Measurements from ENCODE around the gene NRG2. TPM values are rescaled to one million over a fixed set of nuclear protein-coding genes. Genes with fewer than 3 reads are reported as not detected.

Gene NRG2
- total RNA-seq, 1 experiment from 2014 or later, result not detected

GRCh38 chr5:139806111-139806510 is 237.0 kb downstream of the NRG2 start:
- Histone ChIP-seq H3K9me3 (ENCODE audit: low read length) (no peaks in the 10 kb centered on the region), H4K20me1 (ENCODE audit: insufficient read depth, low read depth, low read length) (no peaks in the 10 kb centered on the region), H3K4me1 (ENCODE audit: low read length) (no peaks in the 10 kb centered on the region), H3K4me2 (ENCODE audit: low read depth, low read length, poor library complexity, severe bottlenecking) (no peak overlapping the region), H3K9ac (ENCODE audit: low read length) (no peak overlapping the region), H3K27me3 (ENCODE audit: low read length) (no peaks in the 10 kb centered on the region), H3K36me3 (ENCODE audit: insufficient read depth, low read length) (no peaks in the 10 kb centered on the region), H3K4me3 (ENCODE audit: low read length) (no peak overlapping the region), H3K9me2 (replicated peaks; ENCODE audit: insufficient read depth, low read length) (no peaks in the 10 kb centered on the region), H2AFZ (ENCODE audit: low read length) (no peak overlapping the region), H3K27ac (ENCODE audit: low read length) (no peak overlapping the region), H3K79me2 (ENCODE audit: low read length) (no peaks in the 10 kb centered on the region)
- no peak for DNase-seq

- DNase-seq, result no peak
- H3K9ac ChIP-seq (ENCODE audit: low read length), result no peak overlapping the region
- H3K79me2 ChIP-seq (ENCODE audit: low read length), result no peaks in the 10 kb centered on the region
- no peaks in the 10 kb centered on the region for H3K9me3 ChIP-seq (ENCODE audit: low read length)
- no peak overlapping the region for H3K4me3 ChIP-seq (ENCODE audit: low read length)
- no peak overlapping the region for H3K27ac ChIP-seq (ENCODE audit: low read length)
- H3K36me3 ChIP-seq (ENCODE audit: insufficient read depth, low read length), result no peaks in the 10 kb centered on the region
- H3K4me2 ChIP-seq (ENCODE audit: low read depth, low read length, poor library complexity, severe bottlenecking), result no peak overlapping the region
- no peaks in the 10 kb centered on the region for H3K27me3 ChIP-seq (ENCODE audit: low read length)
- H3K9me2 ChIP-seq (replicated peaks; ENCODE audit: insufficient read depth, low read length), result no peaks in the 10 kb centered on the region
- H4K20me1 ChIP-seq (ENCODE audit: insufficient read depth, low read depth, low read length), result no peaks in the 10 kb centered on the region
- no peak overlapping the region for H2AFZ ChIP-seq (ENCODE audit: low read length)
- H3K4me1 ChIP-seq (ENCODE audit: low read length), result no peaks in the 10 kb centered on the region
Measured at GRCh38 chr5:139805545-139805944, 237.6 kb downstream of the NRG2 start.

GRCh38 chr5:139804800-139805397 is 238.2 kb downstream of the NRG2 start:
- Histone ChIP-seq H3K27ac (ENCODE audit: low read length) (no peak overlapping the region), H2AFZ (ENCODE audit: low read length) (no peak overlapping the region), H3K27me3 (ENCODE audit: low read length) (no peaks in the 10 kb centered on the region), H3K4me3 (ENCODE audit: low read length) (no peak overlapping the region), H3K36me3 (ENCODE audit: insufficient read depth, low read length) (no peaks in the 10 kb centered on the region), H3K4me2 (ENCODE audit: low read depth, low read length, poor library complexity, severe bottlenecking) (no peak overlapping the region), H3K79me2 (ENCODE audit: low read length) (no peaks in the 10 kb centered on the region), H3K9me3 (ENCODE audit: low read length) (no peaks in the 10 kb centered on the region), H3K9me2 (replicated peaks; ENCODE audit: insufficient read depth, low read length) (no peaks in the 10 kb centered on the region), H3K9ac (ENCODE audit: low read length) (no peak overlapping the region), H3K4me1 (ENCODE audit: low read length) (no peaks in the 10 kb centered on the region), H4K20me1 (ENCODE audit: insufficient read depth, low read depth, low read length) (no peaks in the 10 kb centered on the region)
- no peak for DNase-seq

GRCh38 chr5:139803978-139804377 is 239.1 kb downstream of the NRG2 start:
- H3K4me1 ChIP-seq (ENCODE audit: low read length), result no peaks in the 10 kb centered on the region
- no peaks in the 10 kb centered on the region for H4K20me1 ChIP-seq (ENCODE audit: insufficient read depth, low read depth, low read length)
- H3K9ac ChIP-seq (ENCODE audit: low read length), result no peak overlapping the region
- H3K36me3 ChIP-seq (ENCODE audit: insufficient read depth, low read length), result no peaks in the 10 kb centered on the region
- H3K27ac ChIP-seq (ENCODE audit: low read length), result no peak overlapping the region
- H3K27me3 ChIP-seq (ENCODE audit: low read length), result no peaks in the 10 kb centered on the region
- H3K4me3 ChIP-seq (ENCODE audit: low read length), result no peak overlapping the region
- no peaks in the 10 kb centered on the region for H3K9me3 ChIP-seq (ENCODE audit: low read length)
- H3K4me2 ChIP-seq (ENCODE audit: low read depth, low read length, poor library complexity, severe bottlenecking), result no peak overlapping the region
- no peaks in the 10 kb centered on the region for H3K9me2 ChIP-seq (replicated peaks; ENCODE audit: insufficient read depth, low read length)
- DNase-seq, result no peak
- no peak overlapping the region for H2AFZ ChIP-seq (ENCODE audit: low read length)
- no peaks in the 10 kb centered on the region for H3K79me2 ChIP-seq (ENCODE audit: low read length)

GRCh38 chr5:139799359-139799758 is 243.7 kb downstream of the NRG2 start:
- no peak overlapping the region for H3K9ac ChIP-seq (ENCODE audit: low read length)
- no peaks in the 10 kb centered on the region for H3K9me2 ChIP-seq (replicated peaks; ENCODE audit: insufficient read depth, low read length)
- H4K20me1 ChIP-seq (ENCODE audit: insufficient read depth, low read depth, low read length), result no peaks in the 10 kb centered on the region
- no peak overlapping the region for H3K4me3 ChIP-seq (ENCODE audit: low read length)
- H2AFZ ChIP-seq (ENCODE audit: low read length), result no peak overlapping the region
- H3K4me2 ChIP-seq (ENCODE audit: low read depth, low read length, poor library complexity, severe bottlenecking), result no peak overlapping the region
- H3K79me2 ChIP-seq (ENCODE audit: low read length), result no peaks in the 10 kb centered on the region
- no peak for DNase-seq
- H3K36me3 ChIP-seq (ENCODE audit: insufficient read depth, low read length), result no peaks in the 10 kb centered on the region
- no peaks in the 10 kb centered on the region for H3K27me3 ChIP-seq (ENCODE audit: low read length)
- no peaks in the 10 kb centered on the region for H3K4me1 ChIP-seq (ENCODE audit: low read length)
- no peak overlapping the region for H3K27ac ChIP-seq (ENCODE audit: low read length)
- H3K9me3 ChIP-seq (ENCODE audit: low read length), result no peaks in the 10 kb centered on the region

- Histone ChIP-seq H3K36me3 (ENCODE audit: insufficient read depth, low read length) (no peaks in the 10 kb centered on the region), H3K4me3 (ENCODE audit: low read length) (no peak overlapping the region), H3K9me2 (replicated peaks; ENCODE audit: insufficient read depth, low read length) (no peaks in the 10 kb centered on the region), H3K79me2 (ENCODE audit: low read length) (no peaks in the 10 kb centered on the region), H2AFZ (ENCODE audit: low read length) (no peak overlapping the region), H3K27ac (ENCODE audit: low read length) (no peak overlapping the region), H3K27me3 (ENCODE audit: low read length) (no peaks in the 10 kb centered on the region), H3K9ac (ENCODE audit: low read length) (no peak overlapping the region), H3K9me3 (ENCODE audit: low read length) (no peaks in the 10 kb centered on the region), H3K4me1 (ENCODE audit: low read length) (no peaks in the 10 kb centered on the region), H3K4me2 (ENCODE audit: low read depth, low read length, poor library complexity, severe bottlenecking) (no peak overlapping the region), H4K20me1 (ENCODE audit: insufficient read depth, low read depth, low read length) (no peaks in the 10 kb centered on the region)
- no peak for DNase-seq
Measured at GRCh38 chr5:139798883-139799282, 244.2 kb downstream of the NRG2 start.

GRCh38 chr5:139797856-139798510 is 245.1 kb downstream of the NRG2 start:
- no peak overlapping the region for H2AFZ ChIP-seq (ENCODE audit: low read length)
- H4K20me1 ChIP-seq (ENCODE audit: insufficient read depth, low read depth, low read length), result 0 out of 2 replicates have a peak, but pooled peaks cover 3% of the 10 kb centered on the region
- H3K4me2 ChIP-seq (ENCODE audit: low read depth, low read length, poor library complexity, severe bottlenecking), result no peak overlapping the region
- no peaks in the 10 kb centered on the region for H3K9me3 ChIP-seq (ENCODE audit: low read length)
- H3K27me3 ChIP-seq (ENCODE audit: low read length), result no peaks in the 10 kb centered on the region
- H3K9ac ChIP-seq (ENCODE audit: low read length), result no peak overlapping the region
- H3K4me1 ChIP-seq (ENCODE audit: low read length), result no peaks in the 10 kb centered on the region
- no peaks in the 10 kb centered on the region for H3K36me3 ChIP-seq (ENCODE audit: insufficient read depth, low read length)
- no peak for DNase-seq
- H3K9me2 ChIP-seq (replicated peaks; ENCODE audit: insufficient read depth, low read length), result no peaks in the 10 kb centered on the region
- H3K79me2 ChIP-seq (ENCODE audit: low read length), result no peaks in the 10 kb centered on the region
- no peak overlapping the region for H3K4me3 ChIP-seq (ENCODE audit: low read length)
- no peak overlapping the region for H3K27ac ChIP-seq (ENCODE audit: low read length)

- H3K36me3 ChIP-seq (ENCODE audit: insufficient read depth, low read length), result no peaks in the 10 kb centered on the region
- H2AFZ ChIP-seq (ENCODE audit: low read length), result no peak overlapping the region
- no peak overlapping the region for H3K27ac ChIP-seq (ENCODE audit: low read length)
- H3K4me2 ChIP-seq (ENCODE audit: low read depth, low read length, poor library complexity, severe bottlenecking), result no peak overlapping the region
- H3K9ac ChIP-seq (ENCODE audit: low read length), result no peak overlapping the region
- no peaks in the 10 kb centered on the region for H3K9me3 ChIP-seq (ENCODE audit: low read length)
- H4K20me1 ChIP-seq (ENCODE audit: insufficient read depth, low read depth, low read length), result 0 out of 2 replicates have a peak, but pooled peaks cover 3% of the 10 kb centered on the region
- no peaks in the 10 kb centered on the region for H3K27me3 ChIP-seq (ENCODE audit: low read length)
- H3K4me1 ChIP-seq (ENCODE audit: low read length), result no peaks in the 10 kb centered on the region
- no peak for DNase-seq
- no peak overlapping the region for H3K4me3 ChIP-seq (ENCODE audit: low read length)
- no peaks in the 10 kb centered on the region for H3K79me2 ChIP-seq (ENCODE audit: low read length)
- H3K9me2 ChIP-seq (replicated peaks; ENCODE audit: insufficient read depth, low read length), result no peaks in the 10 kb centered on the region
Measured at GRCh38 chr5:139797335-139797734, 245.8 kb downstream of the NRG2 start.
